ENCODE measurements around the gene CLEC4D. TPM values are rescaled to one million over a fixed set of nuclear protein-coding genes. Genes with fewer than 3 reads are reported as not detected.

CLEC4D gene
- total RNA-seq, 1 donor from 2014 or later, result not detected

Other genes with a start within 250 kb of the CLEC4D start
- gene CLEC6A, start 57.5 kb upstream of the CLEC4D start, total RNA-seq, result not detected in 2 replicates
- gene CLEC4E, start 27.4 kb downstream of the CLEC4D start, total RNA-seq, result not detected in 2 replicates
- 0.17 TPM in 1 of 2 replicates, not detected in the other for gene AICDA, start 99.4 kb downstream of the CLEC4D start, total RNA-seq
- gene MFAP5, start 149.3 kb downstream of the CLEC4D start, total RNA-seq, result not detected in 2 replicates
- gene RIMKLB, start 184.5 kb downstream of the CLEC4D start, total RNA-seq, result 0.56 and 0.83 TPM in 2 replicates

All from T-helper 1 cell treated with Interleukin-12 subunit alpha and Interleukin-12 subunit beta and Interleukin-4 antibody, amounts not matched to agents 30 ng/mL and 1 ng/mL, for 36 hours (primary cell).